GM19035 (cell line): ENCODE data around the gene FAM131B.
"Not testable (repeated sequence)": the region's sequence is repeated elsewhere in the genome, so short reads cannot be mapped to it uniquely, and the experiment has no call there.

ENCODE experiments used
- ATAC-seq: cut with Tn5 transposase; IDR thresholded peaks from one replicate; pipeline ENCODE4 v1.9.1; 2021; ENCODE audit not compliant: unreplicated experiment

FAM131B gene

GRCh38 chr7:143362131-143363015, at the start of gene FAM131B:
TSS of gene FAM131B (minus strand) at chr7:143362713. CDS start at chr7:143362603, 110 bp downstream.
- peak; percentile 58 for ATAC-seq

- no peak for ATAC-seq
Measured at GRCh38 chr7:143411976-143412708, 49.6 kb upstream of the FAM131B start.

- ATAC-seq = no peak
Measured at GRCh38 chr7:143410521-143411004, 48.0 kb upstream of the FAM131B start.

GRCh38 chr7:143408686-143409561, 46.4 kb upstream of the FAM131B start, which contains the start of gene EPHA1:
TSS of gene EPHA1 (minus strand) at chr7:143408856. CDS start at chr7:143408805, 51 bp downstream.
- no peak for ATAC-seq

- ATAC-seq = no peak
Measured at GRCh38 chr7:143408252-143408685, 45.8 kb upstream of the FAM131B start.

GRCh38 chr7:143407287-143408251, 45.1 kb upstream of the FAM131B start:
- no peak for ATAC-seq

- no peak for ATAC-seq
Measured at GRCh38 chr7:143406002-143406357, 43.5 kb upstream of the FAM131B start.

GRCh38 chr7:143405173-143406001, 42.9 kb upstream of the FAM131B start:
- ATAC-seq = no peak

- ATAC-seq = not testable (repeated sequence)
Measured at GRCh38 chr7:143402233-143402632, 39.7 kb upstream of the FAM131B start.

GRCh38 chr7:143401265-143401664, 38.8 kb upstream of the FAM131B start:
- no peak for ATAC-seq

GRCh38 chr7:143399642-143400041, 37.1 kb upstream of the FAM131B start:
- no peak for ATAC-seq

- ATAC-seq = no peak
Measured at GRCh38 chr7:143399151-143399550, 36.6 kb upstream of the FAM131B start.

- no peak for ATAC-seq
Measured at GRCh38 chr7:143398616-143399015, 36.1 kb upstream of the FAM131B start.

- ATAC-seq = no peak
Measured at GRCh38 chr7:143397710-143398530, 35.4 kb upstream of the FAM131B start.

GRCh38 chr7:143396625-143397556, 34.4 kb upstream of the FAM131B start:
- no peak for ATAC-seq

GRCh38 chr7:143396182-143396581, 33.7 kb upstream of the FAM131B start:
- ATAC-seq = no peak
